Germinal center (tissue), 1 donor: ENCODE data around the gene OPCML.

Experiments used
- DNase-seq: peaks from one replicate; pipeline ENCODE4 v3.0.0; 2012; ENCODE audit warnings: mixed read lengths, low spot score

Gene OPCML

DNA sequence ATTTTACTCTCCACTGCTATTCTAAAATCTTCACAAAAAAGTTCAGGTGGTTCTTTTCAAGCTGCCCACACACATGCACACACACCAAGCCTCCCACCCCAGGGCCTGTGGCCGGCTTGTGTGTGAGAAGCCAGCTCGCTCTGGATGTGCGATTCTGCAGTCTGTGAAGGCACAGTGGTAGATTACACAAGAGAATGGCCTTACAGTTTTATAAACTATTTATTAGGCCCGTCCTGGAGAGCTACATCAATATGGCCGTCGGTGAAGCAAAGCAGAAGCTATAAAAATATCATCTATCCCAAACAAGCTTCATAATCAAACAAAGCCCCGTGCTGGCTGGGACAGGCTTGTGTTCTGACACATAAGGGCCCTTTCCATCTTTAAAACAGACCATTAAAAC, 240.5 kb downstream of the OPCML start:
- no peak for DNase-seq

GRCh38 chr11:133285359-133285758, 246.9 kb downstream of the OPCML start:
- DNase-seq: no peak

DNA sequence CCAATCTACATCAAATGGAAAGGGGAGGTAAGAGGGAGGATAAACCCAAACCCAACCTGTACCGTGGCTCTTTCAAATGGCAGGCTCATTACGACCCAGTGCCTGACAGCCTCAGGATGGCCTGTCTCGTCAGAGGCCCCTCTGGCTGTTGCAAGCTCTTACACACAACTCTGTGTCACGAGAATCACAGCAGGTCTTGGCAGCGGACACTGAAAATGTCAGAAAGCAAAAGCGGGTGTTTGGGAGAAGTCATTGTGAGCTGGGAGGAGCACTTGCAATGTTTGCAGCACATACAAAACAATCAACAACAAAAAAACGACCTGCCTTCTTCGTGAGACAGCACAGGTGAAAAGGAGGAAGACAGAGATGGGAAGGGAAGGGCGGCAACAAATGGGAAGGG, 248.1 kb downstream of the OPCML start:
- DNase-seq: no peak

DNA sequence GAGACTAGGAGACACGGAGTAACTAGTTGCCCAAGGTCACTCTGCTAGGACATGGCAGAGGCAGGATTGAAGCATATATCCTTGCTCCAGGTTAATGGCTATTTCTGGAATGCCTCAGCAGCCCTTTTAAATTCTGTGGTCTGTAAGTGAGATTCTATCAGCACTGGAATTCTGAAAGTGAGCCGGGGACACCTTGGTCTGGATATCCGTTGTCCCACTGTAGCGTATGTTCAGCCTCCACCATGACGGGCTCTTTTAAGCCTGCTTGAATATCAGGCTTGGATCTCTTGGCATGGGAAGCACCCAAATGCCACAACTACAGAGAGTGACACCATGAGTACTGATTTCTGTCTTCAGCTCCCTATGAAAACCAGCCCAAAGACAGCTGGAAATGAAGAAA, 254.4 kb downstream of the OPCML start:
- DNase-seq: no peak

- DNase-seq: no peak
Measured at GRCh38 chr11:133271871-133272776, 260.2 kb downstream of the OPCML start.

GRCh38 chr11:133271206-133271605, 261.1 kb downstream of the OPCML start:
- DNase-seq: no peak

DNA sequence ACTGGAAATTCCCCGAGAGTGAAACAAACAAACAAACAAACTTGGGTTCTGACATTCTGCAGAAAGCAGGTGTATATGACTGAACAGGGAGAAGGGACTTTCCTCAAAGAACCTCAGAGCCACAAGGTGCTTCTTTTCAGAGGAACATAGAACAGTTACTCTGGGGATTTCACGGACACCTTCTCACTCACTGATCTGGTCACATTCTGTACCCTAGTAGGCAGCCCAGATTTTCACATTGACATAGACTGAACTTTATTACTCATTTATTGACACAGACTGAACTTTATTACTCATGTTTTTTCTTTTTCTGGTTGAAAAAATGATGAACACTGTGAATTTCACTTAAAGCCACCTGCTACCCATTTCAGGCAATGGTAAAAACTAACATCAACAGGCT, 263.0 kb downstream of the OPCML start:
- DNase-seq: no peak

DNA sequence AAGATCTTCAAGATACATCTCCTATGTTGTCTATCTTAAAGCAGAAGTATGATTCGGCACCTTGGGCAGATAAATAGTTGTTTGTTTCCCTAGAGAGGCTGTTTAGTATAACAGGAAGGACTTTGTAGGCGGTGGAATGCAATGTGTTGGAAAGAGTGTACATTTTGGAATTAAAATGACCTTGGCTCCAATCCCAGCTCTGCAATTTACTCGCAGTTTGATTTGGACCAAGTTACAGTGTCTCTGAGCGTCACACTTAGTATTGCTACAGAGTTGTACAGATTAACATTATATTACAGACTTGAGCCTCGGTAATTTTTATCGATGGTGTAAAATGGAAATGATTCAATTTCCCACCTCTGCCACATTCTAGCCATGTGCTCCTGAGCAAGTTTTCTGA, 265.3 kb downstream of the OPCML start:
- no peak for DNase-seq

DNA sequence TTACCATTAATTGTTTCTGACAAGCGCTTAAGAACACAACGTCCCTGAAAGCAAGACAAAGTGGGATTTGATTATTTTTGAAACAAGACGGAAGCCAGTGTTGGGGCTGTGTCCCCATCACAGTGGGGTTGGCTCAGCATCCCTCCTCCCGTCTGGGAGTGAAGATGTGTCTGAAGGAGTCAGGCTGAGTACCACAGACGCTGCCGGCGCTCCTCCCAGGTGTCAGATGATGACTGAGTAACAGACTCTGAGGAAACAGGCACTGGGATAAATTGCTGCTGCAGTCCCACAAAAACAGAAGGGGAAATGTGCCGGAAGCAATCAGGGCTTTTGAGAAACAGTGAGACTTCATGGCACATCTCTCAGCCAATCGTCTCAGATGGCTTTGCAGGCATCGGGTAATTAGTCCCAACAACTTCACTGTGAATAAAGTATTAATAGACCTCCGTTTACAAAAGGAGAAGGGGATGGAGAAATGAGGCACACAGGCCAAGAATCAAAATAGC, 266.7 kb downstream of the OPCML start:
- no peak for DNase-seq

GRCh38 chr11:133263332-133263731, 269.0 kb downstream of the OPCML start:
- no peak for DNase-seq

- DNase-seq: no peak
Measured at GRCh38 chr11:133258751-133259150, 273.6 kb downstream of the OPCML start.

GRCh38 chr11:133254601-133255000, 277.7 kb downstream of the OPCML start:
- DNase-seq: no peak

- no peak for DNase-seq
Measured at GRCh38 chr11:133253570-133253969, 278.7 kb downstream of the OPCML start.

DNA sequence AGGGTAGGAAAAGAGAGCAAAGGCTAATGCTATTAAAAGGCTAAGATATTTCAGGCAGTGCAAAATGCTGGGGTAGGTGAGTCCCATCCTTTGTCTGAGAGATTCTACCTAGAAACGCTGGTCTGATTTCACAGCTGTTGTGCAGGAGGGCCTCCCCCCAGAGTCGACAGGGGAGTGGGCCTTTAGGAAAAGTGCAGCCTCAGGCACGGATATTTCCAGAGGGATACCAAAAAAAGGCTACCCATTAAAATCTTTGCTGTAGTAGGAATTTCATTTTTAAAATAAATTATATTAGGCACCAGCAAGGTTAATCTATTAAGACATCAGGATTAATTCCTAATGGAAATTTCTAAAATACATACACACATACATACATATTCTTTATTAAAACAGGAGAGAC, 280.5 kb downstream of the OPCML start:
- DNase-seq: no peak

DNA sequence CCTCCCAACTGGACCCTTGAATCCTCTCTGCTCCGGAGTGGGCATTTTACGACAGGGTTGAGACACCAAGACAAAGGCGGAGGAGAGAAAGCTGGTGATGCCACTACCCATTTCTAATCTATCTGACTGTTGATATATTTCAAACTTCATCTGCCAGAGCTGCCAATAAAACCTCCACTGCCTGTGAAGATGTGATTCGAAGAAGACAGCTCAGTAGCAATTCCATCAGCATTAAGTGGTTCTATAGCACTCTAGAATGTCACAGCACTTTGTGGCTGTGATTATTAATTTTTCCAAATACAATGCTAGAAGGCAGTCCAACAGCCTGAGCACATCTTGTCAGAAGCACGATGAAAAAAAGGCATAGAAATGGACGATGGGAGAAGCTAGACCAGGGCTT, 282.8 kb downstream of the OPCML start:
- DNase-seq: no peak

- DNase-seq: no peak
Measured at GRCh38 chr11:133249065-133249464, 283.2 kb downstream of the OPCML start.

DNA sequence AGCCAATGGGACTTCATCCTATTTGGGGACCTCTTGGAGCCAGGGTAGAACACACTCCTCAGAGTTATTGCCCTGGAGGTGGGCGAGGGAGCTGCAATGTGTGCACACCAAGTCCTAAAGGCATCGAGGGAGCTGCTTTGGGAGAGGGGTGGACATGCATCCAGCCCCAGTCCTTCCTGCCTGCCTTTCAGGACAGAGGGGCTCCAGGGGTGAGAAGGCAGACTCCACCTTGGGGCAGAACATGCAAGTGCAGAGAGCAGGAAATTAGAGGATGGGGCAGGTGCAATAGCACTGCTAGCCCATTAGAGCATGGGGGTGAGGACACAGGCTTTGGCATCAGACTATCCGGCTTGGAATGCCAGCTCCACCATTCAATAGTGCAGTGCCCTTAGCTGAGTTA, 288.5 kb downstream of the OPCML start:
- no peak for DNase-seq

GRCh38 chr11:133240908-133241655, 291.2 kb downstream of the OPCML start:
- no peak for DNase-seq

- no peak for DNase-seq
Measured at GRCh38 chr11:133239575-133239974, 292.7 kb downstream of the OPCML start.

DNA sequence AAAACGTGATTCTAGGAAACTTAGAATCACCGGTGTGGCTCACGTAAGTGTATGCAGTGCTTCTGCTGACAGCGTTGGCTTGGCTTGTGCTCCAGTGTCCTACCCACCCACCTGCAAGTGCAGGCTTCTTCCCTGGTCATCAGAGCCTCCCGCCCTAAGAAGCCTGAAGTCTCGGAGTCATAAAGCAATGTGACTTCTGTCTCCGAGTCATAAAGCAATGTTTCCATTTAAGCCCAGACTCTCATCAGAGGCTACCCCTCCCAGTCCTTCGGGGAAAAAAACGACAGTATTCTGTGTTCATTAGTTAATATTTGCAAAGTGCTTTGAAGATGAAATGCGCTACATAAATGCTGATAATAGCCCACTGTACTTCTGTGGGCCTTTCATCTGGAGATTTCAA, 293.8 kb downstream of the OPCML start:
- DNase-seq: no peak

DNA sequence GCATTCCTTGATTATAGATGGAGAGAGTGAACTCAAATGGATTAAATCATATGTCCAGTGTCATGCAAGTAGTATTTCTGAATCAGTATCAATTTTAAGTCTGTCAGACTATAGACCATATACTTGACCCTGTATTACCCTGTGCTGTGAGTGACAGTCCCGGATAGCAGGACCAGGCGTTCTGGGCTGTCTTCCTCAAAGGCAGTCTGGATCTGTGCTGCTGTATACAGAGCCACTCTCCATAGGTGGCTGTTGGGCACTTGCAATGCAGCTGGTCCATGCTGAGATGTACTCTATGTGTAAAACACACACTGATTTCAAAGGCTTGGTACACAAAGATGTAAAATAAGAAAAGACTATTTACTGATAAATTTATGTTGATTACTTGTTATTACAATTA, 294.3 kb downstream of the OPCML start:
- DNase-seq: no peak

DNA sequence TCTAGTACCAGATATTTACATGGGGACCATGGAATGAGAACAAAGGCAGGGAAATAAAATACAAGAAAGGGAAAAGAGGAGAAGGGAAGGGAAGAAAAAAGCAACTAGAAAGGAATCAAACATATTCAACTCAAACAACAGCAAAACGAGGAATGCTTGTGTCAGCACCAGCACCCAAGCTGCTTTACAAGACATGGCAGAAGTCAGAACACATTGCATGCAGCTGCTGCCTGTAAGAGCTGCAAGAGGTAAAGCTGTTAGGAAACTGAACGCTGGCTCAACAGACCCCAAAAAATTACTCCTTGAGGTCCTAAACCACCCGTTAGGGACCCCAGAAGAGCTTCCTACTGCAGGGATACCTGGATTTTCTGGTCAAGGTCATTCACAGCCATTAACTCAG, 296.9 kb downstream of the OPCML start:
- no peak for DNase-seq

DNA sequence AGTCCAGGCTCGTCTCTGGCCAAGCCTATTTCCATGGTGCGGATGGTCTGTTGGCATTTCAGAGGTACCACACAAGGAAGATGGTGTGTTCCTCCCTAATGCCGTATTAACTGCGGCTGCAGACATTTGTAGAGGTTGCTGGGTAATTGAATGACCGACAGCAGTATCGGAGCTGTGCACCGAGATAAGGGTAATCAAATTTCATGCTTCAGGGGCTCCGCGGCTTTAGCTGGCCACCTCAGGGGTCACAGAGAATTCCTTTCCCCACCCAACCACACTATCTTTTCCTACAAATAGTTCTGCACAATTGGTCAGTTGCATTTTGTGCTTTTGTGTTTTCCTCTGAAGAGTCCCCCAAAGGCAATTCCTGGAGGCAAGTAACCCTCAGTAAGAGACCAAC, 297.4 kb downstream of the OPCML start:
- DNase-seq: no peak
